K562 (cell line): ENCODE results near the gene EXTL1.

ENCODE experiments used
- TF ChIP-seq, protein P1 (sequence below): fragments of 250-450 bp; sonication (Bioruptor Pico); IDR thresholded peaks from 2 replicates; pipeline ENCODE4 v1.5.0; 2021; ENCODE audit warnings: mild to moderate bottlenecking, borderline replicate concordance
- TF ChIP-seq, protein P2 (sequence below), 3 experiments: IDR thresholded peaks in 2 of 3; conservative IDR thresholded peaks in 1 of 3; 2 replicates each; pipeline ENCODE4 v1.5.1; 2011 to 2012; ENCODE audit warnings: low read length in 3 of 3, mild to moderate bottlenecking in 3 of 3, control low read depth in 2 of 3, improper control_type of control experiment in 1 of 3, inconsistent platforms in 1 of 3, low read depth in 1 of 3, mixed read lengths in 1 of 3, moderate library complexity in 1 of 3; ENCODE audit not compliant: insufficient read depth in 2 of 3

DNA sequence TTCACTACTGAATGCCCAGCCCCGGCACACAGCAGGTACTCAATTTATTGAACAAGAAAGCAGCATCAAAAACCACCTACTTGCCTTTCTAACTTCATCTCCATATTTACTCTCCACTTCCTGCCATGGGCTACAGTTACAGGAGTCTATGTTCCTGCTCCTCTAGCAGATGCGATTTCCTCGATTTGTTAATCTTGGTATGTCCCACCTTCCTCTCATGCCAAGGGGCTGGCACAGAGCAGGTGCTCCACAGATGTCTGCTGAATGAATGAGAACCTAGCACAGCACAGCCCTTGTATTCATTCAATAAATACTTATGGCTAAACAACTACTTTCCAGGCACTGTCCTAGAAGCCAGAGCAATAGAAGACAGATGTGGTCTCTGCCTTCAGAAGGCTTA is 35.9 kb upstream of the EXTL1 start:
- TF ChIP-seq, protein P1, sequence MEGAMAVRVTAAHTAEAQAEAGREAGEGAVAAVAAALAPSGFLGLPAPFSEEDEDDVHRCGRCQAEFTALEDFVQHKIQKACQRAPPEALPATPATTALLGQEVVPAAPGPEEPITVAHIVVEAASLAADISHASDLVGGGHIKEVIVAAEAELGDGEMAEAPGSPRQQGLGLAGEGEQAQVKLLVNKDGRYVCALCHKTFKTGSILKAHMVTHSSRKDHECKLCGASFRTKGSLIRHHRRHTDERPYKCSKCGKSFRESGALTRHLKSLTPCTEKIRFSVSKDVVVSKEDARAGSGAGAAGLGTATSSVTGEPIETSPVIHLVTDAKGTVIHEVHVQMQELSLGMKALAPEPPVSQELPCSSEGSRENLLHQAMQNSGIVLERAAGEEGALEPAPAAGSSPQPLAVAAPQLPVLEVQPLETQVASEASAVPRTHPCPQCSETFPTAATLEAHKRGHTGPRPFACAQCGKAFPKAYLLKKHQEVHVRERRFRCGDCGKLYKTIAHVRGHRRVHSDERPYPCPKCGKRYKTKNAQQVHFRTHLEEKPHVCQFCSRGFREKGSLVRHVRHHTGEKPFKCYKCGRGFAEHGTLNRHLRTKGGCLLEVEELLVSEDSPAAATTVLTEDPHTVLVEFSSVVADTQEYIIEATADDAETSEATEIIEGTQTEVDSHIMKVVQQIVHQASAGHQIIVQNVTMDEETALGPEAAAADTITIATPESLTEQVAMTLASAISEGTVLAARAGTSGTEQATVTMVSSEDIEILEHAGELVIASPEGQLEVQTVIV, result no peak
- TF ChIP-seq, protein P2, sequence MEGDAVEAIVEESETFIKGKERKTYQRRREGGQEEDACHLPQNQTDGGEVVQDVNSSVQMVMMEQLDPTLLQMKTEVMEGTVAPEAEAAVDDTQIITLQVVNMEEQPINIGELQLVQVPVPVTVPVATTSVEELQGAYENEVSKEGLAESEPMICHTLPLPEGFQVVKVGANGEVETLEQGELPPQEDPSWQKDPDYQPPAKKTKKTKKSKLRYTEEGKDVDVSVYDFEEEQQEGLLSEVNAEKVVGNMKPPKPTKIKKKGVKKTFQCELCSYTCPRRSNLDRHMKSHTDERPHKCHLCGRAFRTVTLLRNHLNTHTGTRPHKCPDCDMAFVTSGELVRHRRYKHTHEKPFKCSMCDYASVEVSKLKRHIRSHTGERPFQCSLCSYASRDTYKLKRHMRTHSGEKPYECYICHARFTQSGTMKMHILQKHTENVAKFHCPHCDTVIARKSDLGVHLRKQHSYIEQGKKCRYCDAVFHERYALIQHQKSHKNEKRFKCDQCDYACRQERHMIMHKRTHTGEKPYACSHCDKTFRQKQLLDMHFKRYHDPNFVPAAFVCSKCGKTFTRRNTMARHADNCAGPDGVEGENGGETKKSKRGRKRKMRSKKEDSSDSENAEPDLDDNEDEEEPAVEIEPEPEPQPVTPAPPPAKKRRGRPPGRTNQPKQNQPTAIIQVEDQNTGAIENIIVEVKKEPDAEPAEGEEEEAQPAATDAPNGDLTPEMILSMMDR (IDR thresholded peaks at IDR 0.05 in 2 of 3, conservative IDR thresholded peaks at IDR 0.05 in 1 of 3; ENCODE audit: insufficient read depth in 2 of 3, low read depth in 1 of 3, low read length in 3 of 3), result no peak
